SK-N-SH treated with all-trans-retinoic acid at 6 μM for 48 hours (cell line): ENCODE results near the gene RUFY3.

Experiments
- ARNTL ChIP-seq: fragments of 450-650 bp; formaldehyde crosslinking; IDR thresholded peaks from 2 replicates; pipeline ENCODE4 v1.5.0; 2020; ENCODE audit warnings: low read depth, mild to moderate bottlenecking, moderate library complexity, borderline replicate concordance
- BACH2 ChIP-seq: fragments of 250-450 bp; sonication (Bioruptor Pico); IDR thresholded peaks from 2 replicates; pipeline ENCODE4 v1.9.0; 2021; ENCODE audit warnings: mild to moderate bottlenecking, borderline replicate concordance
- CSDC2 ChIP-seq: fragments of 250-450 bp; sonication (Bioruptor Pico); IDR thresholded peaks from 2 replicates; pipeline ENCODE4 v1.5.0; 2020; ENCODE audit warnings: mild to moderate bottlenecking, moderate library complexity
- ESRRG ChIP-seq: fragments of 250-450 bp; sonication (Bioruptor Pico); IDR thresholded peaks from 2 replicates; pipeline ENCODE4 v1.6.1; 2021; ENCODE audit warnings: mild to moderate bottlenecking
- PATZ1 ChIP-seq: fragments of 250-450 bp; sonication (Bioruptor Pico); IDR thresholded peaks from 2 replicates; pipeline ENCODE4 v1.8.0; 2020; ENCODE audit warnings: mild to moderate bottlenecking, moderate library complexity, borderline replicate concordance
- RARB ChIP-seq: fragments of 250-450 bp; sonication (Bioruptor Pico); IDR thresholded peaks from 2 replicates; pipeline ENCODE4 v1.8.0; 2021; ENCODE audit warnings: mild to moderate bottlenecking, moderate library complexity
- ZNF565 ChIP-seq: fragments of 450-650 bp; formaldehyde crosslinking; conservative IDR thresholded peaks from 2 replicates; pipeline ENCODE4 v1.5.0; 2020; ENCODE audit warnings: low read depth, mild to moderate bottlenecking, moderate library complexity
- TF ChIP-seq, protein P1 (sequence below): fragments of 250-450 bp; sonication (Bioruptor Pico); IDR thresholded peaks from 2 replicates; pipeline ENCODE4 v1.5.1; 2021; ENCODE audit warnings: mild to moderate bottlenecking, moderate library complexity

GRCh38 chr4:70711599-70711998 is 10.2 kb upstream of the RUFY3 start:
- no peak for TF ChIP-seq CSDC2 (CRISPR knock-in tag)
- TF ChIP-seq ARNTL (CRISPR knock-in tag), result no peak
- no peak for TF ChIP-seq ZNF565 (CRISPR knock-in tag)
- TF ChIP-seq RARB (CRISPR knock-in tag), result no peak
- TF ChIP-seq, protein P1, sequence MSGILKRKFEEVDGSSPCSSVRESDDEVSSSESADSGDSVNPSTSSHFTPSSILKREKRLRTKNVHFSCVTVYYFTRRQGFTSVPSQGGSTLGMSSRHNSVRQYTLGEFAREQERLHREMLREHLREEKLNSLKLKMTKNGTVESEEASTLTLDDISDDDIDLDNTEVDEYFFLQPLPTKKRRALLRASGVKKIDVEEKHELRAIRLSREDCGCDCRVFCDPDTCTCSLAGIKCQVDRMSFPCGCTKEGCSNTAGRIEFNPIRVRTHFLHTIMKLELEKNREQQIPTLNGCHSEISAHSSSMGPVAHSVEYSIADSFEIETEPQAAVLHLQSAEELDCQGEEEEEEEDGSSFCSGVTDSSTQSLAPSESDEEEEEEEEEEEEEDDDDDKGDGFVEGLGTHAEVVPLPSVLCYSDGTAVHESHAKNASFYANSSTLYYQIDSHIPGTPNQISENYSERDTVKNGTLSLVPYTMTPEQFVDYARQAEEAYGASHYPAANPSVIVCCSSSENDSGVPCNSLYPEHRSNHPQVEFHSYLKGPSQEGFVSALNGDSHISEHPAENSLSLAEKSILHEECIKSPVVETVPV (CRISPR knock-in tag), result no peak
- no peak for TF ChIP-seq BACH2 (CRISPR knock-in tag)
- TF ChIP-seq ESRRG, result no peak
- TF ChIP-seq PATZ1 (CRISPR knock-in tag), result no peak
